ENCODE measurements around the gene GGACT. TPM values are rescaled to one million over a fixed set of nuclear protein-coding genes. Genes with fewer than 3 reads are reported as not detected.

Gene GGACT
- total and polyA plus RNA-seq, 2 experiments from 2014 or later, result 0.24 to 1.0 TPM

DNA sequence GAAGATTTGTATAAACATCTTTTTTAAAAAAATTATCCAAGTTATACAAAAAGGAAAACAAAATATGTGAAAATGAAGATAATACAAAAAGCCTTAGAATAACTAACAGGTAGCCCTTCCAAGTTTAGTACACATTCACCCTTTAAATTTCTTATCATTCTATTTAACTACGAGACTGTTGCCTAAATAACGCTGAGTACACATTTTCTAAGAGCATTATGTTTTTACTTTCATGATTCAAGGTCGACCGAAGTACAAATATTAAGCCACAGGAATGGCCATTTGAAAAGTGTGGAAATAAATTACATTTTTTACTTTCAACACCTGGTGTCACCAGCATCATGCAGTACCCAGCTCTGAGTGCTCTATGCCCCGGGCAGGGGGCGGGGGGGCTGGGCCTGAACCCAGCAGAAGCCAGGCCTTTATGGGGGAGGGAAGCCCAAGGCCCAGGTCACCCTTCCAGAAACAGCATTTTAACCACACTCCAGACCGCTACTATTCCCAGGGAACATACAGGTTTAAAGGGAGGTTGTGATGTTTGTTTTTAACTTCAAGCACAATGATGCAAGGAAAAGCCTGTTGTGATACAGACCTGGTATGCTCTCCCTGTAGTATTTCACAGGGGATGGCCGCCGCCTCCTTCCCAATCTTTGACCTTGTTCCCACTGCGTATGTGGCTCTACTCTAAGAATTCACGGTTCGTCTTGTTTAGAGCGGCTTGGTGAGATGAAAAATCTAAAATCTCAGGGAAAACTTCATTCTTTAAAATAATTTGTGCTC lies 24.0 kb downstream of the GGACT start:
- peaks cover 4% of the 10 kb centered on the region; the same call in 1 of the 2 replicates for H3K9me2 ChIP-seq (ENCODE audit: insufficient read depth)
- no peak for DNase-seq (ENCODE audit: low spot score)

DNA sequence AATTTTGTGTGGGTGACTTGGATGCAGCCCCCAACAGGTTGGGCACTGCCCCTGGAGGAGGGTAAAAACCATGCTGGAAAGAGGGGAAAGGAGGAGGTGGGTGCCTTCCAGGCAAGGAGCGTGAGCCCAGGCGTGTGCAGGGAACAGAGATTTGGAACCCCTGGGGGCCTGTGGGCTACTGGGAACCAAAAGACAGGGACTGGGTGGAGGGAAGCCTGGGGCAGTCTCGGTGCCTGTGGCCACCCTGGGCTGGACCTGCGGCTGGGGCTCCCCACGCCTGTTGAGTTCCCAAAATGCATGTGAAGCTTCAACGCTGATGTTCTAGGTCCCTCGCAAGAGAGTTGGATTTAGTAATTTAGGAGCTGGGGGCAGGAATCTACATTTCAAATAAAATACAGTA lies 24.8 kb downstream of the GGACT start:
- Mint-ChIP-seq H3K27me3 (ENCODE audit: insufficient read depth, low read depth, poor library complexity) (peaks cover 2% of the 10 kb centered on the region), H3K4me1 (peaks cover 9% of the 10 kb centered on the region), H3K9me3 (peaks cover 11% of the 10 kb centered on the region), H3K36me3 (ENCODE audit: low read depth) (peaks cover 14% of the 10 kb centered on the region; the same call in 2 of the 3 replicates), H3K4me3 (no peak overlapping the region), H3K27ac (no peak overlapping the region)
- Histone ChIP-seq H4K20me1 (replicated peaks; ENCODE audit: insufficient read depth) (no peaks in the 10 kb centered on the region), H3K79me2 (replicated peaks; ENCODE audit: insufficient read depth) (no peaks in the 10 kb centered on the region), H3K27ac (ENCODE audit: low read depth) (no peak overlapping the region), H3K9me2 (ENCODE audit: insufficient read depth) (peaks cover 4% of the 10 kb centered on the region; the same call in 1 of the 2 replicates), H3F3A (replicated peaks; ENCODE audit: low read depth) (0 out of 2 replicates have a peak, but pooled peaks cover 9% of the 10 kb centered on the region), H2AFZ (no peak overlapping the region), H3K27me3 (ENCODE audit: insufficient read depth) (no peaks in the 10 kb centered on the region), H3K4me2 (no peak overlapping the region), H3K4me1 (ENCODE audit: insufficient read depth) (peaks cover 5% of the 10 kb centered on the region; the same call in 1 of the 2 replicates), H3K4me3 (no peak overlapping the region), H3K36me3 (ENCODE audit: insufficient read depth) (peaks cover 4% of the 10 kb centered on the region; the same call in 1 of the 2 replicates)
- no peak for ATAC-seq
- no peak for DNase-seq (ENCODE audit: low spot score)
- TF ChIP-seq EZH2 (IDR thresholded peaks at IDR 0.05; ENCODE audit: low read depth, unreplicated experiment) (no peak), JUNB (IDR thresholded peaks at IDR 0.05; ENCODE audit: unreplicated experiment) (no peak), POLR2AphosphoS5 (IDR thresholded peaks at IDR 0.05; ENCODE audit: low read depth) (no peak), ETS1 (IDR thresholded peaks at IDR 0.05) (no peak), CREB1 (CRISPR knock-in tag; IDR thresholded peaks at IDR 0.05; ENCODE audit: low read depth) (no peak), ZNF331 (CRISPR knock-in tag; IDR thresholded peaks at IDR 0.05; ENCODE audit: low read depth) (no peak), NANOG (IDR thresholded peaks at IDR 0.05; ENCODE audit: borderline replicate concordance) (no peak)
- TF ChIP-seq, protein P1, sequence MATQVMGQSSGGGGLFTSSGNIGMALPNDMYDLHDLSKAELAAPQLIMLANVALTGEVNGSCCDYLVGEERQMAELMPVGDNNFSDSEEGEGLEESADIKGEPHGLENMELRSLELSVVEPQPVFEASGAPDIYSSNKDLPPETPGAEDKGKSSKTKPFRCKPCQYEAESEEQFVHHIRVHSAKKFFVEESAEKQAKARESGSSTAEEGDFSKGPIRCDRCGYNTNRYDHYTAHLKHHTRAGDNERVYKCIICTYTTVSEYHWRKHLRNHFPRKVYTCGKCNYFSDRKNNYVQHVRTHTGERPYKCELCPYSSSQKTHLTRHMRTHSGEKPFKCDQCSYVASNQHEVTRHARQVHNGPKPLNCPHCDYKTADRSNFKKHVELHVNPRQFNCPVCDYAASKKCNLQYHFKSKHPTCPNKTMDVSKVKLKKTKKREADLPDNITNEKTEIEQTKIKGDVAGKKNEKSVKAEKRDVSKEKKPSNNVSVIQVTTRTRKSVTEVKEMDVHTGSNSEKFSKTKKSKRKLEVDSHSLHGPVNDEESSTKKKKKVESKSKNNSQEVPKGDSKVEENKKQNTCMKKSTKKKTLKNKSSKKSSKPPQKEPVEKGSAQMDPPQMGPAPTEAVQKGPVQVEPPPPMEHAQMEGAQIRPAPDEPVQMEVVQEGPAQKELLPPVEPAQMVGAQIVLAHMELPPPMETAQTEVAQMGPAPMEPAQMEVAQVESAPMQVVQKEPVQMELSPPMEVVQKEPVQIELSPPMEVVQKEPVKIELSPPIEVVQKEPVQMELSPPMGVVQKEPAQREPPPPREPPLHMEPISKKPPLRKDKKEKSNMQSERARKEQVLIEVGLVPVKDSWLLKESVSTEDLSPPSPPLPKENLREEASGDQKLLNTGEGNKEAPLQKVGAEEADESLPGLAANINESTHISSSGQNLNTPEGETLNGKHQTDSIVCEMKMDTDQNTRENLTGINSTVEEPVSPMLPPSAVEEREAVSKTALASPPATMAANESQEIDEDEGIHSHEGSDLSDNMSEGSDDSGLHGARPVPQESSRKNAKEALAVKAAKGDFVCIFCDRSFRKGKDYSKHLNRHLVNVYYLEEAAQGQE (IDR thresholded peaks at IDR 0.05; ENCODE audit: unreplicated experiment), result no peak
- TF ChIP-seq, protein P2, sequence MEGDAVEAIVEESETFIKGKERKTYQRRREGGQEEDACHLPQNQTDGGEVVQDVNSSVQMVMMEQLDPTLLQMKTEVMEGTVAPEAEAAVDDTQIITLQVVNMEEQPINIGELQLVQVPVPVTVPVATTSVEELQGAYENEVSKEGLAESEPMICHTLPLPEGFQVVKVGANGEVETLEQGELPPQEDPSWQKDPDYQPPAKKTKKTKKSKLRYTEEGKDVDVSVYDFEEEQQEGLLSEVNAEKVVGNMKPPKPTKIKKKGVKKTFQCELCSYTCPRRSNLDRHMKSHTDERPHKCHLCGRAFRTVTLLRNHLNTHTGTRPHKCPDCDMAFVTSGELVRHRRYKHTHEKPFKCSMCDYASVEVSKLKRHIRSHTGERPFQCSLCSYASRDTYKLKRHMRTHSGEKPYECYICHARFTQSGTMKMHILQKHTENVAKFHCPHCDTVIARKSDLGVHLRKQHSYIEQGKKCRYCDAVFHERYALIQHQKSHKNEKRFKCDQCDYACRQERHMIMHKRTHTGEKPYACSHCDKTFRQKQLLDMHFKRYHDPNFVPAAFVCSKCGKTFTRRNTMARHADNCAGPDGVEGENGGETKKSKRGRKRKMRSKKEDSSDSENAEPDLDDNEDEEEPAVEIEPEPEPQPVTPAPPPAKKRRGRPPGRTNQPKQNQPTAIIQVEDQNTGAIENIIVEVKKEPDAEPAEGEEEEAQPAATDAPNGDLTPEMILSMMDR (conservative IDR thresholded peaks at IDR 0.05; ENCODE audit: low read depth in 2 of 2), result no peak

More for the DNA sequence above, 24.0 kb downstream of the GGACT start:
- Histone ChIP-seq H3F3A (replicated peaks; ENCODE audit: low read depth) (0 out of 2 replicates have a peak, but pooled peaks cover 9% of the 10 kb centered on the region), H3K27me3 (ENCODE audit: insufficient read depth) (no peaks in the 10 kb centered on the region), H2AFZ (peak overlapping the region; percentile 19; the same call in 1 of the 2 replicates), H4K20me1 (replicated peaks; ENCODE audit: insufficient read depth) (no peaks in the 10 kb centered on the region), H3K4me1 (ENCODE audit: insufficient read depth) (peaks cover 5% of the 10 kb centered on the region; the same call in 1 of the 2 replicates), H3K27ac (ENCODE audit: low read depth) (no peak overlapping the region), H3K79me2 (replicated peaks; ENCODE audit: insufficient read depth) (no peaks in the 10 kb centered on the region), H3K36me3 (ENCODE audit: insufficient read depth) (peaks cover 4% of the 10 kb centered on the region; the same call in 1 of the 2 replicates), H3K4me3 (no peak overlapping the region), H3K4me2 (no peak overlapping the region)
- Mint-ChIP-seq H3K4me1 (peaks cover 9% of the 10 kb centered on the region), H3K9me3 (peaks cover 15% of the 10 kb centered on the region), H3K4me3 (no peak overlapping the region), H3K27me3 (ENCODE audit: insufficient read depth, low read depth, poor library complexity) (peaks cover 2% of the 10 kb centered on the region), H3K27ac (no peak overlapping the region), H3K36me3 (ENCODE audit: low read depth) (peaks cover 16% of the 10 kb centered on the region)
- TF ChIP-seq, protein P2 (conservative IDR thresholded peaks at IDR 0.05; ENCODE audit: low read depth in 2 of 2), result peak in 1 of 2 experiments; percentile 21; a peak in 2 of 4 replicates
- TF ChIP-seq CREB1 (CRISPR knock-in tag; IDR thresholded peaks at IDR 0.05; ENCODE audit: low read depth), result no peak
- peak; percentile 67 for ATAC-seq

All from GM23338 (cell line).